ENCODE results near the gene PLA2G2D.

DNA sequence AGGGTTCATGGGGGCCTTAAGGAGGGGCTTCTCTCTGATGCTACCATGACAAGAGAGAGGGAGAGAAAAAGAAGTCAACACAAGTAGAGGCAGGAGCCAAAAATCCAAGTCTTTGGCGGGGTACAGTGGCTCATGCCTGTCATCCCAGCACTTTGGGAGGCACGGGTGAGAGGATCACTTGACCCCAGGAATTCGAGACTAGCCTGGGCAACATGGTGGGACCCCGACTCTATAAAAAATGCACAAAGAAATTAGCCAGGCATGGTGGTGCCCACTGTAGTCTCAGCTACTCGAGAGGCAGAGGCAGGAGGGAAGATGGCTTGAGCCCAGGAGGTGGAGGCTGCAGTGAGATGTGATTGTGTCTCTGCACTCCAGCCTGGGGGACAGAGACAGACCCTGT, 40.6 kb downstream of the PLA2G2D start:
- TF ChIP-seq BRCA1 (IDR thresholded peaks at IDR 0.05; ENCODE audit: low read depth, low read length) (no peak), EGR1 (IDR thresholded peaks at IDR 0.05; ENCODE audit: borderline replicate concordance, low read depth, low read length) (no peak), GABPA (IDR thresholded peaks at IDR 0.05; ENCODE audit: borderline replicate concordance, insufficient read depth, low read length) (no peak), NRF1 (IDR thresholded peaks at IDR 0.05; ENCODE audit: low read depth, low read length) (no peak), YY1 (IDR thresholded peaks at IDR 0.05; ENCODE audit: low read depth, low read length) (no peak), POLR2A (IDR thresholded peaks at IDR 0.05; ENCODE audit: control extremely low read depth in 1 of 2, low read depth in 2 of 2, low read length in 2 of 2) (no peak), RFX5 (IDR thresholded peaks at IDR 0.05; ENCODE audit: borderline replicate concordance, low read depth, low read length) (no peak), SIN3A (conservative IDR thresholded peaks at IDR 0.05 in 1 of 2, IDR thresholded peaks at IDR 0.05 in 1 of 2; ENCODE audit: low read depth in 1 of 2, low read length in 2 of 2) (no peak), PHF8 (conservative IDR thresholded peaks at IDR 0.05; ENCODE audit: low read depth, low read length) (no peak)
- TF ChIP-seq, protein P1, sequence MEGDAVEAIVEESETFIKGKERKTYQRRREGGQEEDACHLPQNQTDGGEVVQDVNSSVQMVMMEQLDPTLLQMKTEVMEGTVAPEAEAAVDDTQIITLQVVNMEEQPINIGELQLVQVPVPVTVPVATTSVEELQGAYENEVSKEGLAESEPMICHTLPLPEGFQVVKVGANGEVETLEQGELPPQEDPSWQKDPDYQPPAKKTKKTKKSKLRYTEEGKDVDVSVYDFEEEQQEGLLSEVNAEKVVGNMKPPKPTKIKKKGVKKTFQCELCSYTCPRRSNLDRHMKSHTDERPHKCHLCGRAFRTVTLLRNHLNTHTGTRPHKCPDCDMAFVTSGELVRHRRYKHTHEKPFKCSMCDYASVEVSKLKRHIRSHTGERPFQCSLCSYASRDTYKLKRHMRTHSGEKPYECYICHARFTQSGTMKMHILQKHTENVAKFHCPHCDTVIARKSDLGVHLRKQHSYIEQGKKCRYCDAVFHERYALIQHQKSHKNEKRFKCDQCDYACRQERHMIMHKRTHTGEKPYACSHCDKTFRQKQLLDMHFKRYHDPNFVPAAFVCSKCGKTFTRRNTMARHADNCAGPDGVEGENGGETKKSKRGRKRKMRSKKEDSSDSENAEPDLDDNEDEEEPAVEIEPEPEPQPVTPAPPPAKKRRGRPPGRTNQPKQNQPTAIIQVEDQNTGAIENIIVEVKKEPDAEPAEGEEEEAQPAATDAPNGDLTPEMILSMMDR (IDR thresholded peaks at IDR 0.05; ENCODE audit: control extremely low read depth in 1 of 3, insufficient read depth in 1 of 3, low read depth in 1 of 3, low read length in 3 of 3) = no peak
- TF ChIP-seq, protein P2, sequence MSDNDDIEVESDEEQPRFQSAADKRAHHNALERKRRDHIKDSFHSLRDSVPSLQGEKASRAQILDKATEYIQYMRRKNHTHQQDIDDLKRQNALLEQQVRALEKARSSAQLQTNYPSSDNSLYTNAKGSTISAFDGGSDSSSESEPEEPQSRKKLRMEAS (IDR thresholded peaks at IDR 0.05) = no peak
